MM.1S (cell line): Measurements from ENCODE around the gene STRN3.
"Not testable (repeated sequence)": the region's sequence is repeated elsewhere in the genome, so short reads cannot be mapped to it uniquely, and the experiment has no call there.

ENCODE experiments used
- DNase-seq: peaks from one replicate; pipeline ENCODE4 v3.0.0-alpha.2; 2015
- H2AFZ ChIP-seq: fragments of 300-600 bp; sonication (generic); 2 replicates; pipeline ENCODE4 v1.6.0; 2016; ENCODE audit warnings: antibody characterized with exemption, low read length
- H3F3A ChIP-seq: fragments of 300-600 bp; sonication (generic); 2 replicates; pipeline ENCODE4 v1.6.1; 2016; ENCODE audit warnings: mild to moderate bottlenecking, antibody characterized with exemption, low read length, moderate library complexity, mixed read lengths; ENCODE audit not compliant: insufficient read depth
- H3K27ac ChIP-seq: fragments of 300-600 bp; sonication (generic); 2 replicates; pipeline ENCODE4 v1.5.1; 2016; ENCODE audit warnings: mild to moderate bottlenecking, low read length
- H3K27me3 ChIP-seq: fragments of 300-600 bp; sonication (generic); replicated peaks from 2 replicates; pipeline ENCODE4 v1.6.0; 2016; ENCODE audit warnings: low read length; ENCODE audit not compliant: insufficient read depth
- H3K36me3 ChIP-seq: fragments of 300-600 bp; sonication (generic); replicated peaks from 2 replicates; pipeline ENCODE4 v1.6.1; 2016; ENCODE audit warnings: mild to moderate bottlenecking, low read length, mixed read lengths; ENCODE audit not compliant: insufficient read depth
- H3K4me1 ChIP-seq: fragments of 300-600 bp; sonication (generic); 2 replicates; pipeline ENCODE4 v1.6.1; 2016; ENCODE audit warnings: low read length, mixed read lengths
- H3K4me2 ChIP-seq: fragments of 300-600 bp; sonication (generic); 2 replicates; pipeline ENCODE4 v1.6.0; 2016; ENCODE audit warnings: low read depth, low read length
- H3K4me3 ChIP-seq: fragments of 300-600 bp; sonication (generic); 2 replicates; pipeline ENCODE4 v1.5.1; 2016; ENCODE audit warnings: low read length, mixed read lengths
- H3K79me2 ChIP-seq: fragments of 300-600 bp; sonication (generic); 2 replicates; pipeline ENCODE4 v1.6.1; 2016; ENCODE audit warnings: mixed run types, low read length, mixed read lengths
- H3K9ac ChIP-seq: fragments of 300-600 bp; sonication (generic); 2 replicates; pipeline ENCODE4 v1.6.1; 2016; ENCODE audit warnings: low read length, mixed read lengths
- H3K9me2 ChIP-seq: fragments of 300-600 bp; sonication (generic); replicated peaks from 2 replicates; pipeline ENCODE4 v1.6.1; 2016; ENCODE audit warnings: mild to moderate bottlenecking, low read length, mixed read lengths; ENCODE audit not compliant: insufficient read depth
- H3K9me3 ChIP-seq: fragments of 300-600 bp; sonication (generic); replicated peaks from 2 replicates; pipeline ENCODE4 v1.6.1; 2016; ENCODE audit warnings: mild to moderate bottlenecking, low read length, mixed read lengths; ENCODE audit not compliant: insufficient read depth
- H4K20me1 ChIP-seq: fragments of 300-600 bp; sonication (generic); 2 replicates; pipeline ENCODE4 v1.6.1; 2016; ENCODE audit warnings: mild to moderate bottlenecking, low read length, moderate library complexity, mixed read lengths; ENCODE audit not compliant: insufficient read depth
- CTCF ChIP-seq: fragments of 300-600 bp; sonication (generic); IDR thresholded peaks from 2 replicates; pipeline ENCODE4 v1.5.1; 2016; ENCODE audit warnings: antibody characterized with exemption, low read length, mixed read lengths
- EZH2 ChIP-seq: fragments of 300-600 bp; sonication (generic); optimal IDR thresholded peaks from 2 replicates; pipeline ENCODE3; 2017; ENCODE audit warnings: low read depth, mild to moderate bottlenecking, antibody characterized with exemption, low read length, mixed read lengths
- EZH2phosphoT487 ChIP-seq: fragments of 300-600 bp; sonication (generic); IDR thresholded peaks from 2 replicates; pipeline ENCODE4 v1.6.1; 2018; ENCODE audit warnings: antibody characterized with exemption, low read length

Gene STRN3

GRCh38 chr14:30971586-30971985, 54.6 kb downstream of the STRN3 start:
- H2AFZ ChIP-seq: no peak overlapping the region
- no peak for DNase-seq
- H3K27me3 ChIP-seq: no peaks in the 10 kb centered on the region
- no peaks in the 10 kb centered on the region for H3K9me3 ChIP-seq
- no peak overlapping the region for H3K27ac ChIP-seq
- H3K36me3 ChIP-seq: no peaks in the 10 kb centered on the region
- H4K20me1 ChIP-seq: no peaks in the 10 kb centered on the region
- H3K79me2 ChIP-seq: peaks cover 55% of the 10 kb centered on the region
- no peak overlapping the region for H3K4me3 ChIP-seq
- H3K9me2 ChIP-seq: no peaks in the 10 kb centered on the region
- no peak overlapping the region for H3K4me2 ChIP-seq
- no peaks in the 10 kb centered on the region for H3K4me1 ChIP-seq
- no peak overlapping the region for H3K9ac ChIP-seq
- no peaks in the 10 kb centered on the region for H3F3A ChIP-seq
- TF ChIP-seq EZH2 (no peak), CTCF (no peak), EZH2phosphoT487 (no peak)

- H3K4me1 ChIP-seq, H3K36me3 ChIP-seq, H3F3A ChIP-seq, H2AFZ ChIP-seq, H3K9ac ChIP-seq, H3K27ac ChIP-seq, H3K9me2 ChIP-seq, H4K20me1 ChIP-seq, H3K27me3 ChIP-seq, DNase-seq, H3K4me2 ChIP-seq, H3K4me3 ChIP-seq, H3K9me3 ChIP-seq: not testable (repeated sequence)
- H3K79me2 ChIP-seq: peaks cover 41% of the 10 kb centered on the region
These were observed 56.4 kb downstream of the STRN3 start for GRCh38 chr14:30969796-30970195.

GRCh38 chr14:30967364-30968098, 58.6 kb downstream of the STRN3 start:
- not testable (repeated sequence) for H3K9ac ChIP-seq, H3K4me2 ChIP-seq, H3K27me3 ChIP-seq, H4K20me1 ChIP-seq, H3F3A ChIP-seq, DNase-seq, H3K4me1 ChIP-seq, H3K27ac ChIP-seq, H2AFZ ChIP-seq, H3K4me3 ChIP-seq, H3K36me3 ChIP-seq, H3K9me3 ChIP-seq, H3K9me2 ChIP-seq
- peaks cover 25% of the 10 kb centered on the region for H3K79me2 ChIP-seq

- Histone ChIP-seq H3K9me2 (no peaks in the 10 kb centered on the region), H3K4me3 (no peak overlapping the region), H3K9ac (no peak overlapping the region), H3K4me1 (no peaks in the 10 kb centered on the region), H4K20me1 (no peaks in the 10 kb centered on the region), H3K9me3 (no peaks in the 10 kb centered on the region), H3K27me3 (no peaks in the 10 kb centered on the region), H3F3A (no peaks in the 10 kb centered on the region), H3K79me2 (peaks cover 20% of the 10 kb centered on the region), H3K36me3 (no peaks in the 10 kb centered on the region), H3K4me2 (no peak overlapping the region), H2AFZ (no peak overlapping the region), H3K27ac (no peak overlapping the region)
- TF ChIP-seq EZH2: no peak
- no peak for TF ChIP-seq CTCF
- TF ChIP-seq EZH2phosphoT487: no peak
- no peak for DNase-seq
These were observed 59.5 kb downstream of the STRN3 start for GRCh38 chr14:30966415-30967363.

- H3K9me3 ChIP-seq, DNase-seq, H3K9ac ChIP-seq, H3F3A ChIP-seq, H4K20me1 ChIP-seq, H3K4me2 ChIP-seq, H3K4me1 ChIP-seq, H2AFZ ChIP-seq, H3K36me3 ChIP-seq, H3K4me3 ChIP-seq, H3K27ac ChIP-seq, H3K27me3 ChIP-seq, H3K9me2 ChIP-seq: not testable (repeated sequence)
- H3K79me2 ChIP-seq: peaks cover 24% of the 10 kb centered on the region
These were observed 60.3 kb downstream of the STRN3 start for GRCh38 chr14:30965861-30966260.

- DNase-seq, H3F3A ChIP-seq, H3K9me2 ChIP-seq, H3K27me3 ChIP-seq, H3K4me3 ChIP-seq, H3K4me2 ChIP-seq, H3K9ac ChIP-seq, H3K27ac ChIP-seq, H4K20me1 ChIP-seq, H3K9me3 ChIP-seq, H2AFZ ChIP-seq, H3K4me1 ChIP-seq, H3K36me3 ChIP-seq: not testable (repeated sequence)
- H3K79me2 ChIP-seq: peaks cover 32% of the 10 kb centered on the region
These were observed 63.6 kb downstream of the STRN3 start for GRCh38 chr14:30962537-30962936.
